Endodermal cell (in vitro differentiated cells): Measurements from ENCODE around the gene NPAS3. TPM values are rescaled to one million over a fixed set of nuclear protein-coding genes. Genes with fewer than 3 reads are reported as not detected.

Experiments
- DNase-seq: peaks from one replicate; pipeline ENCODE4 v3.0.0-alpha.2; 2017
- H3K27ac ChIP-seq: 2 replicates; pipeline ENCODE4 v1.5.1; 2013; ENCODE audit warnings: mild to moderate bottlenecking, low read depth, low read length, moderate library complexity
- H3K27me3 ChIP-seq: 2 replicates; pipeline ENCODE4 v1.6.1; 2013; ENCODE audit warnings: mild to moderate bottlenecking, low read length, moderate library complexity; ENCODE audit not compliant: insufficient read depth, control insufficient read depth, poor library complexity, severe bottlenecking
- H3K36me3 ChIP-seq: 2 replicates; pipeline ENCODE4 v1.7.0; 2013; ENCODE audit warnings: mild to moderate bottlenecking, low read length, moderate library complexity; ENCODE audit not compliant: control insufficient read depth, insufficient read depth
- H3K4me1 ChIP-seq: one replicate; pipeline ENCODE4 v1.7.0; 2013; ENCODE audit warnings: low read length; ENCODE audit not compliant: control insufficient read depth, insufficient read depth
- H3K4me3 ChIP-seq: 2 replicates; pipeline ENCODE4 v1.5.1; 2013; ENCODE audit warnings: mild to moderate bottlenecking, low read length, moderate library complexity
- H3K9ac ChIP-seq: 2 replicates; pipeline ENCODE4 v1.6.1; 2013; ENCODE audit warnings: mild to moderate bottlenecking, low read length, moderate library complexity; ENCODE audit not compliant: poor library complexity, severe bottlenecking; ENCODE audit errors: extremely low read depth
- H3K9me3 ChIP-seq: 2 replicates; pipeline ENCODE4 v1.6.1; 2013; ENCODE audit warnings: mild to moderate bottlenecking, low read length, moderate library complexity; ENCODE audit not compliant: control insufficient read depth
- H3K27ac Mint-ChIP-seq: 2 replicates; pipeline ENCODE4 v1.8.0; 2020; ENCODE audit warnings: mixed read lengths
- H3K27me3 Mint-ChIP-seq: 2 replicates; pipeline ENCODE4 v1.8.0; 2021; ENCODE audit warnings: mild to moderate bottlenecking, mixed read lengths; ENCODE audit not compliant: insufficient read depth
- H3K36me3 Mint-ChIP-seq: 2 replicates; pipeline ENCODE4 v1.8.0; 2020; ENCODE audit warnings: low read depth, mixed read lengths
- H3K4me1 Mint-ChIP-seq: 2 replicates; pipeline ENCODE4 v1.8.0; 2020; ENCODE audit warnings: mixed read lengths
- H3K4me3 Mint-ChIP-seq: 2 replicates; pipeline ENCODE4 v1.8.0; 2020; ENCODE audit warnings: mild to moderate bottlenecking, moderate library complexity, mixed read lengths
- H3K9me3 Mint-ChIP-seq: 2 replicates; pipeline ENCODE4 v1.8.0; 2020; ENCODE audit warnings: mild to moderate bottlenecking, mixed read lengths
- WGBS, 2 experiments: methylation state at CpG; one replicate each; pipeline versions ENCODE4 v1.1.5 to v1.1.7; 2013; ENCODE audit warnings: missing lambda C conversion rate in 2 of 2, mixed read lengths in 1 of 2; ENCODE audit not compliant: insufficient coverage in 1 of 2, insufficient read length in 1 of 2; 5-methylcytosine and 5-hydroxymethylcytosine counted together
- total RNA-seq, 2 donors: library from RNA; stranded (reverse); fragmentation: NEBNext Ultra II Directional in 1 of 2; extraction: Animal tissue kit (Norgen Biotek cat#: 25700) in 1 of 2; gene quantifications; 2 replicates in 1 of 2; 3 replicates in 1 of 2; pipeline ENCODE4 v1.2.1, GENCODE V29; 2021
- TF ChIP-seq, protein P1 (sequence below): fragments of 200-600 bp; sonication (generic); conservative IDR thresholded peaks from 2 replicates; pipeline ENCODE4 v1.5.0; 2021; ENCODE audit warnings: antibody characterized with exemption, mild to moderate bottlenecking

The NPAS3 gene
- total RNA-seq, 2 donors from 2014 or later, result 1.4 to 1.6 TPM

DNA sequence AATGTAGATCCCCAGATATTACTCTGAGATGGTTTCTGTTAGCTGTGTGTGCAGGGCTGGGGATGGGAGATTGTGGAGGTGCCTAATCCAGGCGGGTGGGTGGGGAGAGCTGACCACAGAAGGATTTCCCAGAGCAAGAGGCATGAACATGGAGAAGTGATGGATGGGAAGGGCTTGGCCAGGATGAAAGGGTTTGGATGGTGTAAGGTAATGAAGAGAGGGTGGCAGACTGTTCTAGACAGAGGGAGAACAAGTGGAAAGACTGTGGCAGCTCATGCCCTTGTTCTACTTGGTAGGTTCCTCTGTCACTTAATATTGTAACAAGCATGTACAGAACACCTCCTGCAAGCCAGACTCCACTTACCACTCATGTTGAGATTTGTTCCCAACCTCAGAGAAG lies 187.8 kb downstream of the NPAS3 start:
- 97 to 100% methylated on average over 1 of the region's 1 CpG for WGBS, 2 experiments
- Mint-ChIP-seq H3K4me3 (no peak overlapping the region), H3K27me3 (peaks cover 12% of the 10 kb centered on the region), H3K4me1 (peaks cover 3% of the 10 kb centered on the region), H3K27ac (no peak overlapping the region), H3K36me3 (no peaks in the 10 kb centered on the region), H3K9me3 (no peaks in the 10 kb centered on the region)
- DNase-seq, result no peak
- H3K4me3 ChIP-seq, result no peak overlapping the region
- no peaks in the 10 kb centered on the region for H3K36me3 ChIP-seq
- no peak overlapping the region for H3K9ac ChIP-seq
- no peaks in the 10 kb centered on the region for H3K27me3 ChIP-seq
- TF ChIP-seq, protein P1, sequence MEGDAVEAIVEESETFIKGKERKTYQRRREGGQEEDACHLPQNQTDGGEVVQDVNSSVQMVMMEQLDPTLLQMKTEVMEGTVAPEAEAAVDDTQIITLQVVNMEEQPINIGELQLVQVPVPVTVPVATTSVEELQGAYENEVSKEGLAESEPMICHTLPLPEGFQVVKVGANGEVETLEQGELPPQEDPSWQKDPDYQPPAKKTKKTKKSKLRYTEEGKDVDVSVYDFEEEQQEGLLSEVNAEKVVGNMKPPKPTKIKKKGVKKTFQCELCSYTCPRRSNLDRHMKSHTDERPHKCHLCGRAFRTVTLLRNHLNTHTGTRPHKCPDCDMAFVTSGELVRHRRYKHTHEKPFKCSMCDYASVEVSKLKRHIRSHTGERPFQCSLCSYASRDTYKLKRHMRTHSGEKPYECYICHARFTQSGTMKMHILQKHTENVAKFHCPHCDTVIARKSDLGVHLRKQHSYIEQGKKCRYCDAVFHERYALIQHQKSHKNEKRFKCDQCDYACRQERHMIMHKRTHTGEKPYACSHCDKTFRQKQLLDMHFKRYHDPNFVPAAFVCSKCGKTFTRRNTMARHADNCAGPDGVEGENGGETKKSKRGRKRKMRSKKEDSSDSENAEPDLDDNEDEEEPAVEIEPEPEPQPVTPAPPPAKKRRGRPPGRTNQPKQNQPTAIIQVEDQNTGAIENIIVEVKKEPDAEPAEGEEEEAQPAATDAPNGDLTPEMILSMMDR, result no peak
- no peaks in the 10 kb centered on the region for H3K9me3 ChIP-seq
- peaks cover 3% of the 10 kb centered on the region for H3K4me1 ChIP-seq
- no peak overlapping the region for H3K27ac ChIP-seq

DNA sequence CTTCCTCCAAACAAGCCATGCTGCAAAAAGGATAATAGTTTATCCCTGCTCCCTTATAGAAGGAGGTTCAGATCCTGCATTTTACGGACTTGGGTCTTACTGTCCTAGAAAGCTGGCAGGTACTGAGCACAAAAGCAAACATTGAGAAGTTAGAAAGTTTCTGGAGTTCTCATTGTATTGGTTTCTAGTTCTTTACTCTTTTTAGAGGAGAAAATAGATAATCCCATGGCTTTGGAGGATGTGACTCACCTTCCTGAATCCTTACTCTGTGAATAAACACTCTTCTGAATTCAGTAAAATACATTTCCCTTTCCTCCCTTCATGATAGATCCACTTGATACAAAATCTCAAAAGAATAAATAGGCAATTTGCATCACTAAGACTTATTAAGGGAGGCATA lies 188.9 kb downstream of the NPAS3 start:
- Mint-ChIP-seq H3K9me3 (no peaks in the 10 kb centered on the region), H3K36me3 (no peaks in the 10 kb centered on the region), H3K27me3 (peaks cover 23% of the 10 kb centered on the region), H3K27ac (no peak overlapping the region), H3K4me3 (no peak overlapping the region), H3K4me1 (peaks cover 2% of the 10 kb centered on the region)
- TF ChIP-seq, protein P1, result no peak
- H3K4me1 ChIP-seq, result peaks cover 3% of the 10 kb centered on the region
- no peaks in the 10 kb centered on the region for H3K36me3 ChIP-seq
- H3K9ac ChIP-seq, result no peak overlapping the region
- no peak overlapping the region for H3K4me3 ChIP-seq
- H3K9me3 ChIP-seq, result no peaks in the 10 kb centered on the region
- no peaks in the 10 kb centered on the region for H3K27me3 ChIP-seq
- 82 to 86% methylated on average over 1 of the region's 1 CpG for WGBS, 2 experiments
- H3K27ac ChIP-seq, result no peak overlapping the region
- DNase-seq, result no peak

- Mint-ChIP-seq H3K4me3 (no peak overlapping the region), H3K4me1 (peaks cover 13% of the 10 kb centered on the region), H3K27ac (no peak overlapping the region), H3K36me3 (no peaks in the 10 kb centered on the region), H3K9me3 (no peaks in the 10 kb centered on the region), H3K27me3 (peaks cover 63% of the 10 kb centered on the region)
- no peaks in the 10 kb centered on the region for H3K4me1 ChIP-seq
- no peak for DNase-seq
- TF ChIP-seq, protein P1, result no peak
- no peaks in the 10 kb centered on the region for H3K9me3 ChIP-seq
- H3K9ac ChIP-seq, result no peak overlapping the region
- no peaks in the 10 kb centered on the region for H3K27me3 ChIP-seq
- H3K4me3 ChIP-seq, result no peak overlapping the region
- H3K27ac ChIP-seq, result no peak overlapping the region
- no peaks in the 10 kb centered on the region for H3K36me3 ChIP-seq
- WGBS, 2 experiments, result 96 to 100% methylated on average over 2 of the region's 2 CpGs
Observed at GRCh38 chr14:33131801-33132200, 193.1 kb downstream of the NPAS3 start.
